CD1c-positive myeloid dendritic cell (primary cell): Measurements from ENCODE around the gene ZRSR2.
A peak's percentile ranks its signal among the peaks of the same experiment; 100 is the strongest.
"Not testable (repeated sequence)": the region's sequence is repeated elsewhere in the genome, so short reads cannot be mapped to it uniquely, and the experiment has no call there.

ENCODE experiments used
- DNase-seq: peaks from one replicate; pipeline ENCODE4 v3.0.0-alpha.2; 2016; ENCODE audit errors: extremely low spot score

The ZRSR2 gene

GRCh38 chrX:15789979-15790768, at the start of gene ZRSR2:
ZRSR2 (plus strand) TSS chrX:15790484; CDS start chrX:15790496, 12 bp downstream.
- peak; percentile 84 for DNase-seq

GRCh38 chrX:15744181-15744867, 46.0 kb upstream of the ZRSR2 start:
- DNase-seq, result no peak

- DNase-seq, result no peak
Measured at GRCh38 chrX:15745179-15745578, 45.1 kb upstream of the ZRSR2 start.

DNA sequence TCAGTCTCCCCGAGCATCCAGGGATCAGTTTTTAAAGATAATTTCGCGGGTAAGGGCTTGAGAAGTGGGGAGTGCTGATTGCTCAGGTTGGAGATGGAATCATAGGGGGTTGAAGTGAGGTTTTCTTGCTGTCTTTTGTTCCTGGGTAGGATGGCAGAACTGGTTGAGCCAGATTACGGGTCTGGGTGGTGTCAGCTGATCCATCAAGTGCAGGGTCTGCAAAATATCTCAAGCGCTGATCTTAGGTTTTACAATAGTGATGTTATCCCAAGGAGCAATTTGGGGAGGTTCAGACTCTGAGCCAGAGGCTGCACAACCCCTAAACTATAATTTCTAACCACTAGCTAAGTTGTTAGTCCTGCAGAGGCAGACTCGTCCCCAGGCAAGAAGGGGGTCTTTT, 43.6 kb upstream of the ZRSR2 start:
- DNase-seq, result not testable (repeated sequence)

GRCh38 chrX:15747626-15748173, 42.6 kb upstream of the ZRSR2 start:
- no peak for DNase-seq

- no peak for DNase-seq
Measured at GRCh38 chrX:15748841-15749240, 41.4 kb upstream of the ZRSR2 start.

DNA sequence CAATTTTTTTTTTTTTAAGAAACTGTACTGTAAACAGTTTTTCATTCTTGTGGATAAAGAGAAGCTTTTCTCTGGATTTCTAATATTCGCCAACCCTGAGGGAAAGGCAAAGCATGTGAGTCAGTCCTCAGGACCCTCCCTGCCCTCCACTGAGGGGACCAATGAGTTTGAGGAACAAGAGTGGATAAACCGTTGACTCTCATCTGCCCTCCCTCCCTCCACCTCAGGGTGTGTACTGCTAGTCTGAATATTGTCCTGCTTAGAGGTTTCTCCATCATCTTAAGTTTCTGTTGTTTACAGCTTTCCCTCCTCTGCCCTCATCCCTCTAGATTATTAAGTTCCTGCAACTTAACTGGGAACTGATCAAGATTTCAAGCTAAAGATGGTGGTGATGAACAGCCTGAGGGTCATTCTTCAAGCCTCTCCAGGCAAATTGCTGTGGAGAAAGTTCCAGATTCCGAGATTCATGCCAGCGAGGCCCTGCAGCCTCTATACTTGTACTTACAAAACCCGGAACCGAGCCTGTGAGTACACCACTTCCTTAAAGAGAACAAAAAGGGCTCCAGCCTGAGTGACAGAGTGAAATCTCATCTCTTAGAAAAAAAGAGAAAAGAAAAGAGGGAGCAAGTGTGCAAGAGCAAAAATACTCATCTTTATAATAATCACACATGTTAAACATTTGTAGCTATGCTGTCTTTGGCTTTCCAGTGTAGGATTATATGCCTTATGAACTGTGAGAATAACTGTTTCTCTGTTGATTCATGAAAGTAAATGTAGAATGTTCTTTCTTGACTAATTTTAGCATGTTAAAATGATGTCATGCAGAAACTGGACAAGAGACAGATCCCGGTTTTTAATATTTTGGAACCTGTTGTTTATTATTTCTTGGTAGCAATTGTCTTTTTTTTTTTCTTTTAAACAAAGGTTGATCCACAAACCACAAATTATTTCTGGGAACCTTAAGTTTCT, 40.4 kb upstream of the ZRSR2 start:
- peak; percentile 59 for DNase-seq

- no peak for DNase-seq
Measured at GRCh38 chrX:15750611-15751154, 39.6 kb upstream of the ZRSR2 start.

DNA sequence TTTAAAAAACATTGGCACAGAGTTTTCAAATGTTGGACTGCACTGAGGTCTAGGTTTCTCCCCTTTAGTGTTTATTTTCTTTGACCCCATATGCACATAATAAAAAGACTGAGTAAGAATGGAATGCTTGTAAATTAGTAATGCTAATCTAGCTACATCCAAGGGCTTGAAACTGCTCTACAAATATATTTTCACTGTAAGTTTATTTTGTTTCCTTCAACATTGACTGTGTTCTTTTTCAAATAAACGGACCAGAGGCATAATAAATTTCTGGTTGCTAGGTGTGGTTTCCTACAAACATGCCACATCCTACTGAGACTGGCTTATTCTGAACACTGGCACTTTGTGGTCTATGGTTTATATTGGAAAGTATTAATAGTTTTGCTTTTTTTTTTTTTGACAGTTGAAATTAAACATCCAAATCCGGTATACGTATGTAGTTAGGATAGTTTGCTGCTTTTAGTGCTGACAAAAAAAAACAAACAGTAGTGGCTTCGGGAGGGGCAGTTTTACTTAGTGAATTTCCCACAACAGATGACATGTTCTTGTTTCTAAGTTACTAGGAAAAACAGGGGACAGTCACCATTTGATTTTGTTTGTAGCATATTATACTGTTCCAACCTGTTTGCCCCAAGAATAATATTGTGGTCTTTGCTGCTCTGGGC, 39.0 kb upstream of the ZRSR2 start:
- peak; percentile 43 for DNase-seq

- no peak for DNase-seq
Measured at GRCh38 chrX:15755091-15755490, 35.2 kb upstream of the ZRSR2 start.

DNA sequence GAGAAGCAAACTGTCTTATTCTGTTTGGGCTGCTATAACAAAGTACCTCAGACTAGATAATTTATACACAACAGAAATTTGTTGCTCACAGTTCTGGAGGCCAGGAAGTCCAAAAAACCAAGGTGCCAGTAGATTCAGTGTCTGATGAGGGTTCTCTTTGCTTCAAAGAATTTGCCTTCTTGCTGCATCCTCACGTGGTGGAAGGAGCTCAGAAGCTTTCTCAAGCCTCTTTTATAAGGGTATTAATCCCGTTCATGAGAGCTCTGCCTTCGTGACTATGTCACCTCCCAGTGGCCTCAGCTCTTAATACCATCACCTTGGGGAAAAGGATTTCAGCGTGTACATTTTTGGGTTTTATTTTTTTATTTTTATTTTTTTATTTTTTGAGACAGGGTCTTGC, 32.1 kb upstream of the ZRSR2 start:
- no peak for DNase-seq

DNA sequence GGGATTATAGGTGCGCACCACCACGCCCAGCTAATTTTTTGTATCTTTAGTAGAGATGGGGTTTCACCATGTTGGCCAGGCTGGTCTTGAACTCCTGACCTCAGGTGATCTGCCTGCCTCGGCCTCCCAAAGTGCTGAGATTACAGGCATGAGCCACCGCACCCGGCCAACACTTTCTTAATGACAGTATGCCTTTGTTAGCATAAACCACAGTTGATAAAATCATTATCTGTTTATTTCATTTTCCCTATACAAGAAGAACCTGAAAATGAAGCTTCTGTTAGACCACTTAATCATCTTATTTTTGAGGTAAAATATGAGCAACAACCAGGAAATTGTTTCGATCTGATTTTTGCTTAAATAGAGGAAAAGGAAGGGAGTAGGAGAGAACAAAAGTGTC, 30.4 kb upstream of the ZRSR2 start:
- not testable (repeated sequence) for DNase-seq

DNA sequence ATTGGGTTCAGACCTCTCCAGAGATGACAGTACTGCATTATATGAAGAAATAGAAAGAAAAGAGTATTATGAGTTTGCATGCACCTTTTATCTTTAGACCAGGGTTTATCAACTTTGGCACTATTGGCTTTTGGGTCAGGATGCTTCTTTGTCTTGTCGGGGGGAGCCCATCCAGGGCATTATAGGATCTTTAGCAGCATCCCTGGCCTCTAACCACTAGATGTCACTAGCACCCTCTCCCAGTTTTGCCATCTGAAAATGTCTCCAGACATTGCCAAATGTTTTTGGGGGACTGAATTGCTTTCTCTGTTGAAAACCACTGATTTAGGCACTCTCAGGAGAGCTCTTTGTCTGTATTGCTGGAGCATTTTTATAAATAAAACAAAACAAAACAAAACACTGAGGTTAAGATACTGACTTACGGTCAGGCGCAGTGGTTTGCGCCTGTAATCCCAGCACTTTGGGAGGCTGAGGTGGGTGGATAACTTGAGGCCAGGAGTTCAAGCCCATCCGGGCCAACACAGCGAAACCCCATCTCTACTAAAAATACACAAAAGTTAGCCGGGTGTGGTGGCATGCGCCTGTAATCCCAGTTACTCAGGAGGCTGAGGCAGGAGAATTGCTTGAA, 28.6 kb upstream of the ZRSR2 start:
- DNase-seq, result peak; percentile 48

DNA sequence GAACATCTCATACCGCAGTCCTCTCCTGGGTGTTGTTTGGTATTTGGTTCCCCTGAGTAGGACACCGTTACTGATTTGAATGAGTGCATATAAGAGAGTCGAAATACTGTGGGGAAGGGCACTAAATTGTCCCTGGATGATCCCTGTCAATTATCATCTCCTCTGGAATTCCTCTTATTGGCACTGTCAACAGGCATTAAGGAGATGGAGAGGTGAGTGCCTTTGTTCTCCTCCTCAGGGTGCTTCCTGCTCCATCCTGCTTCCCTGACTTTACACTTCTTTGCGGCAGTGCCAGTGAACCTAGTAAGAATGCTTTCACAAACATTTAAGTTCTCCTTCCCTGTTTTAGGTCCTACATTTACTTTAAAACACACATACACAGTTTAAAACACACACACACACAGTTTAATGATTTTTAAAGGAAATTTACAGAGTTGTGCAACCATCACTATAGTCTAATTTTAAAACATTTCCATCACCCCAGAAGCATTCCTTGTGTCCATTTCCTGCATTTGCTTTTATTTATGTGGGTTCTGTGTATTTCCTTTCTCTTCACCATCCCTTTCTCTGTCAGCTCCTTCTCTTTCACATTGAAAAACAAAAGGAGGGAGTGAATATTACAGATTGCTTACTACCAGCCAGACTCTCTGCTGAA, 20.9 kb upstream of the ZRSR2 start:
- no peak for DNase-seq

GRCh38 chrX:15781961-15782699, 8.2 kb upstream of the ZRSR2 start:
- peak; percentile 14 for DNase-seq

- peak; percentile 5 for DNase-seq
Measured at GRCh38 chrX:15785176-15785750, 5.0 kb upstream of the ZRSR2 start.

- DNase-seq, result peak; percentile 60
Measured at GRCh38 chrX:15786915-15787314, 3.4 kb upstream of the ZRSR2 start.

DNA sequence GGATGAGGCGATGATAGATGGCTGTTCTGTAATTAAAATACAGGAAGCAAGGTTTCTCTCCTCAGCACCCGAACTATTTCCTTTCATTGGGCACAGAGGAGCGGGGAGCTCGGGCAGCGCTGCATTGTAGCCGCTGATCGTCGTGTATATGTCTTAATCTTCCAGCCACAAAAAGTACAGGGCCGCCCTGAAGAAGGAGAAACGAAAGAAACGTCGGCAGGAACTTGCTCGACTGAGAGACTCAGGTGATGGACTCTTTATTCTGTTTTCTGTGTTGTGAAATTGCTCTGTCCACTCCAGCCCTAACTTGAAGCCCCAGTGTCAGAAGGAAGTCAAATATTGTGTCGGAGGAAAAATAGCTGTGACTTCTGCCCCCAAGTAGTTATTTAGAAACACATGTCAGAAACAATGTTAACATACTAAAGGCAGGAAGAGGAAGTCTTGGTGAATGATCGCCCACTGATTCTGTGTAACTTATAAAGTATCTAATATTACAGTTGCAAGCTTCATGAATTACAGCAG, 546 bp downstream of the ZRSR2 start:
- DNase-seq, result peak; percentile 70

- DNase-seq, result no peak
Measured at GRCh38 chrX:15797707-15798106, 7.4 kb downstream of the ZRSR2 start.
